Measurements from ENCODE around the gene RFT1.

The RFT1 gene

DNA sequence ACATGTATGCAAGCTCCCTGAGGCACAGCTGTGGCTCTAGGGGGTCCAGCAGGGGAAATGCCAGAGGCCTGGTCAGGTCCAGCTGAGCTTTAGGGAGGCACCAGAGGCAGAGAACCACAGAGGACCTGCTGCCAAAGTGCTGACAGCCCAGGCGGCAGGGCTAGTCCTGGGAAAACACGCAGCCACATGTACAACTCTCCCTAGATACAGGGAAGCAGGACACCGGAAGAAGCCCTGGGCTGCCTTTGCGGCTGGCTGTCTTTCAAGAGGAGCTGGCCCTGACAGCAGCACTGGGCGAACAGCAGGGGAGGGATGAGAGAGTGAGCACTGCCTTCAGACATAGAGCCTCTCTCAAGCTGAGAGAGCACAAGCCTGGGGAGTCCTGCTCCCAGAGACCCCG lies 40.7 kb downstream of the RFT1 start:
- TF ChIP-seq, protein P1, sequence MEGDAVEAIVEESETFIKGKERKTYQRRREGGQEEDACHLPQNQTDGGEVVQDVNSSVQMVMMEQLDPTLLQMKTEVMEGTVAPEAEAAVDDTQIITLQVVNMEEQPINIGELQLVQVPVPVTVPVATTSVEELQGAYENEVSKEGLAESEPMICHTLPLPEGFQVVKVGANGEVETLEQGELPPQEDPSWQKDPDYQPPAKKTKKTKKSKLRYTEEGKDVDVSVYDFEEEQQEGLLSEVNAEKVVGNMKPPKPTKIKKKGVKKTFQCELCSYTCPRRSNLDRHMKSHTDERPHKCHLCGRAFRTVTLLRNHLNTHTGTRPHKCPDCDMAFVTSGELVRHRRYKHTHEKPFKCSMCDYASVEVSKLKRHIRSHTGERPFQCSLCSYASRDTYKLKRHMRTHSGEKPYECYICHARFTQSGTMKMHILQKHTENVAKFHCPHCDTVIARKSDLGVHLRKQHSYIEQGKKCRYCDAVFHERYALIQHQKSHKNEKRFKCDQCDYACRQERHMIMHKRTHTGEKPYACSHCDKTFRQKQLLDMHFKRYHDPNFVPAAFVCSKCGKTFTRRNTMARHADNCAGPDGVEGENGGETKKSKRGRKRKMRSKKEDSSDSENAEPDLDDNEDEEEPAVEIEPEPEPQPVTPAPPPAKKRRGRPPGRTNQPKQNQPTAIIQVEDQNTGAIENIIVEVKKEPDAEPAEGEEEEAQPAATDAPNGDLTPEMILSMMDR (conservative IDR thresholded peaks at IDR 0.05; ENCODE audit: low read depth, low read length): no peak
- no peak for DNase-seq (ENCODE audit: low read depth)
- H3K4me3 ChIP-seq (ENCODE audit: low read length): no peak overlapping the region

- no peak overlapping the region for H3K4me3 ChIP-seq (ENCODE audit: low read length)
- DNase-seq (ENCODE audit: low read depth): no peak
- TF ChIP-seq, protein P1 (conservative IDR thresholded peaks at IDR 0.05; ENCODE audit: low read depth, low read length): no peak
These were observed 44.8 kb downstream of the RFT1 start for GRCh38 chr3:53085476-53085875.

- TF ChIP-seq, protein P1 (conservative IDR thresholded peaks at IDR 0.05; ENCODE audit: low read depth, low read length): no peak
These were observed 45.8 kb downstream of the RFT1 start for GRCh38 chr3:53084310-53085001.

GRCh38 chr3:53083949-53084309 lies 46.3 kb downstream of the RFT1 start:
- TF ChIP-seq, protein P1 (conservative IDR thresholded peaks at IDR 0.05; ENCODE audit: low read depth, low read length): no peak
- no peak for DNase-seq (ENCODE audit: low read depth)
- H3K4me3 ChIP-seq (ENCODE audit: low read length): no peak overlapping the region

More at GRCh38 chr3:53084310-53085001, 45.8 kb downstream of the RFT1 start:
- no peak overlapping the region for H3K4me3 ChIP-seq (ENCODE audit: low read length)
- DNase-seq (ENCODE audit: low read depth): no peak

DNA sequence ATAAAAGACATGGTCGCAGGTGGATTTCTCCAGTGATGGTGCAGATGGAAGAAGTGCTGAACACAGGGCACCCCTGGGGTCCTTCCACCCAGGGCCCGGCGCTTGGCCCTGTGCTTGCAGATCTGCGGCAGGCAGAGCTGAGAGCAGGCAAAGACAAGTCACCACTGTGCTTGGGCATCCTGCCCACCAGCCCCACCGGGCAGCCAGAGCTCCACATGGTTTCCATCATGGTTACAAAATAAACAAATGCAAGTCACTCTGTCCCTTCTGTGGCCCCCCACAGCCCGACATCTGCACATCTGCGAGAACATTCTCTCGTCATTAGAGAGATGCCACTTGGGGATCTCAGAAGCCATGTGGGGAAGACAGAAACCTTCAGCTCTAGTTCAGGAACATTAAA lies 46.7 kb downstream of the RFT1 start:
- TF ChIP-seq, protein P1 (conservative IDR thresholded peaks at IDR 0.05; ENCODE audit: low read depth, low read length): no peak
- DNase-seq (ENCODE audit: low read depth): no peak
- no peak overlapping the region for H3K4me3 ChIP-seq (ENCODE audit: low read length)

GRCh38 chr3:53082736-53083135 lies 47.5 kb downstream of the RFT1 start:
- no peak for DNase-seq (ENCODE audit: low read depth)
- no peak overlapping the region for H3K4me3 ChIP-seq (ENCODE audit: low read length)
- TF ChIP-seq, protein P1 (conservative IDR thresholded peaks at IDR 0.05; ENCODE audit: low read depth, low read length): no peak

DNA sequence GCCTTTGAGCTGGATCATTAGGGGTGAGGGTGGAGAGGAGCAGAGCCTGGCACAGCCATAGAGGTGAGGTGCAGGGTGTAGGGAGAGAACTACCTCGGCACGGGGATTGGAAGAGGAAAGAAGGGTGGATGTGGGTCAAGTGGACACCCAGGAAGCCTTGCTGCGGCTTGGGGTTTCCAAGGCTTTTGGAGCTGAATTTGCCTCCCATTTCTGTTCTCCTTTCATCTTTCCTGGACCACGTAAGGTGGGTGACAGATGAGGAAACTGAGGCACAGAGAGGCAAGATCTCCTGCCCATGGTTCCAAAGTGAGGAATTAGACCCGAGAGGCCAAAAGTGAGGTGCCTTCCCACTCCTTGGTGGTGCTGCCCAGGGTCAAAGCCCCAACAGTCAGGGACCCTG lies 48.9 kb downstream of the RFT1 start:
- TF ChIP-seq, protein P1 (conservative IDR thresholded peaks at IDR 0.05; ENCODE audit: low read depth, low read length): no peak
- no peak for DNase-seq (ENCODE audit: low read depth)
- H3K4me3 ChIP-seq (ENCODE audit: low read length): no peak overlapping the region
